ENCODE measurements around the gene RNF114.
"Not testable (repeated sequence)": the region's sequence is repeated elsewhere in the genome, so short reads cannot be mapped to it uniquely, and the experiment has no call there.

Gene RNF114

DNA sequence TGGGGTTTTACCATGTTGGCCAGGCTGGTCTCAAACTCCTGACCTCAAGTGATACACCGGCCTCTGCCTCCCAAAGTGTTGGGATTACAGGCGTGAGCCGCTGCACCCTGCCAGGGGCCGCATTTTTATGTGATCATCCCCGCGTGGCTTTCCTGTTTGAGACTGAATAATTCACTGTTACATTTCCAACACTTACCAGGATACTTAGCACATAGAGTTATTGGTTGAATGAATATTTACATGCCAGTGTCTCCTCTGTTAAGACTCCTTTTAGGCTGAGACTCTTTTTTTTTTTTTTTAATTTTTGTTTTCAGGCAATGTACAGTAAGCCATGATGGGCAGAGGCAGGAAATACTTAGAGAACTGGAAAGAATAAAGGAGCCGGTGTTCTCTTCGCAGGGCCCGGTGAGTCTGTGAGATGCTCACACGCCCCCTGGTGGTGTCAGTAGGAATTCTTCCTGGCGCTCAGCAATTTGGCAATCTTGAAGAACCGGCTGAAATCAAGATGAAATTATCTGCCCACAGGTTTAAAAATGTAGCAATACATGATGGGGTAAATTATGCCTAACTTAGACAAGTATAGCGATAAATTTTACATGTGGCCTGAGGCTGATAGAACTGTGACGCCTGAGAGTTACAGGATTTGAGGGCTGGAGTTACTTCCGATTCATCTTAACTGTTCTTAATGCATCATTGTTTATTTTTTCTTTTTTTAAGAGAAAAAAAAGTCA lies 7.6 kb upstream of the RNF114 start:
- peak; percentile 81 to 85 for DNase-seq

DNA sequence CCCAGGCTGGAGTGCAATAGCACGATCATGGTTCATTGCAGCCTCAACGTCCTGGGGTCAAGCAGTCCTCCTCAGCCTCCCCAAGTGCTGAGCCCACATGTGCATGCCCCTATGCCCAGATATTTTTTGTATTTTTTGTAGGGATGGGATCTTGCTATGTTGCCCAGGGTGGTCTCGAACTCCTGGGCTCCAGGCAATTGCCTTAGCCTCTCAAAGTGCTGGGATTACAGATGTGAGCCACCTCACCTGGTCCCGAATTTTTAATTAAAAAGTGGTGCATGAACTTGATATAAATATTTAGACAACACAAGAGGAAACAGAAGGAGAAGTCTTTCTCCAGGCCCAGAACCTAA lies 7.1 kb upstream of the RNF114 start:
- no peak for DNase-seq

DNA sequence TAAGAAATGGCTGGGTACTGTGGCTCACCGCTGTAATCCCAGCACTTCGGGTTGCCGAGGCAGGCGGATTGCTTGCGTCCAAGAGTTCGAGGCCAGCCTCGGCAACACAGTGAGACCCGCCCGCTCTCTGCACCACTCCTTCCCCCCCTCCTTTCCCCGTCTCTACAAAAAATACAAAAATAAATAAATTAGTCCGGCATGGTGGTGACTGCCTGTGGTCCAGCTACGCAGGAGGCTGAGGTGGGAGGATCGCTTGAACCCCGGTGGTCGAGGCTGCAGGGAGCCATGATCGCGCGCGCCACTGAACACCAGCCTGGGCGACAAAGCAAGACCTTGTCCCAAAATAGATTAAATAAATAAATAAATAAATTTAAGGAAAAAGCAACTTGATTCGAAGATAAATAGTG lies 448 bp upstream of the RNF114 start:
- DNase-seq: no peak

- peak in 1 of 2 donors; percentile 34 for DNase-seq
Measured at GRCh38 chr20:49937027-49937929, 1.1 kb downstream of the RNF114 start.

DNA sequence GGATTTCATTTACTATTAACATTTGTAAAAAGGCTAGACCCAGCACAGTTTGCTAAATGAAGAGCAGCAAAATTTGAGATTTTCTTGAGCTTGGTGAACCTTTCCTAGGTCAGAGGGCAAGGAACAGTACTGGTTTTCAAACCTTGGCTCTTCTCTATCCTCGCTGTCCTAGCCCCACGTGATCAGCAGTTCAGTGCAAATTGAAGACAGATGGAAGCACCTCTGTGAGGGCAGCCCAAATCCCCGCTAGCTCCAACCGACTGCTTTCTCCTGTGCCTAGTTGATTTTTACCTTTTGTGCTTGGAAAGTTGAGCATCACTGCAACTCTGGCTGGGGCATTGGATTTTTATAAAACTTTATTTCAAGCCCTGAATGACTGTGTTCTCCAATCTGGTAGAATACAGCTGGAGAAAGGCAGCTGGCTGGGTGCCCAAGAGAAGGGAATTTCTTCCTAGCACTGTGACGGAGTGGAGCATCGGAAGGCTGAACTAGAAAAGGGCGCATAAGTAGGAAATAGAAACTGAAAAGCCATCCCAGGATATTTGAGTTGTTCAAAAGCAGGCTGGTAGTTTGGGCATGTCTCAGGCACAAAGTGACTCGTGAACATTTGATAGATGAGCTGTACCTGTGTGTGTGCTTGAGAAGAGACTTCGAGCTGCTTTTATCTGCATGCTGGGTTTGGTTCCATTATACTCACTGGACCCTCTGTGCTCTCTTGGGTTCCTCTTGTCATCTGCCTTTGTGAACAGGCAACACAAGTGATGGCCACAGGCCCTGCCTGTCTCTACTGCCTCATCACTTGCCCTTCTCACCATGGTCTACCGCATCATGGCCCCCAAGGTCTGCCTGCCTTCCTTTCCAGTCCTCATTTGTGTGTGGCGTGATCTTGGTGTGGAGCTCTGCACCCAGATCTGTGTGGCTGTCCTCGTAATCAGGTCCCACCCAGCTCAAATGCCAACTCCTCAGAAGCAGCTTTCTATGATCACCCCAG lies 2.3 kb downstream of the RNF114 start:
- no peak for DNase-seq

DNA sequence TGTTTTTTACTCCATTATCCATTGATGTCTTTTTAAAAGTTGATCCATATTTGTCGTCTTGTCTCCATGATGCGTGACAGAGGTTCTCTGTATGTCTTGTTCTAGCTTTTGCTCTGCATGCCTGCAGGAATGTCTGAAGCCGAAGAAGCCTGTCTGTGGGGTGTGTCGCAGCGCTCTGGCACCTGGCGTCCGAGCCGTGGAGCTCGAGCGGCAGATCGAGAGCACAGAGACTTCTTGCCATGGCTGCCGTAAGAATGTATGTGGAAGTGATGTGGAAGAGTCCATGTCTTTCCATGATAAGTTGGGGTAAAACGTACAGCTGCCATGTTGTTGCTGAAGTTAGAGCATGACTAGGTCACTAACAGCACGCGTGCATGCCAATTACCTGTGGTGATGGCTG lies 5.3 kb downstream of the RNF114 start:
- DNase-seq: no peak

GRCh38 chr20:49942303-49942702 lies 6.1 kb downstream of the RNF114 start:
- DNase-seq: no peak

DNA sequence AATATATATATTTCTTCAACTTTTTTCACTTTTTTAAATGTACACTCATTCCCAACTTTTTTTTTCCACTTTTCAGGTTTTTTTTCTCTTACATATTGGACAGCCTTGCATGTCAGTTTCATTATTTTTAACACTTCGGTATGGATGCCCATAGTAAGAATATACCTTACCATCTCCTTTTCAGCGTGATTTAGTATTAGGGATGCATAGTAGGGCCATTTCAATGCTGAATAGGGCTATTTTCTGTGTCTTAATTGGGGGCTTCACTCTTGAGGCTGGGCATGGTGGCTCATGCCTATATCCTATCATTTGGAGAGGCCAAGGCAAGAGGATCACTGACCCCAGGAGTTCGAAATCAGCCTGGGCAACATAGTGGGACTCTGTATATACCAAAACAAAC lies 6.7 kb downstream of the RNF114 start:
- DNase-seq: no peak

- DNase-seq: no peak
Measured at GRCh38 chr20:49945306-49945700, 9.1 kb downstream of the RNF114 start.

GRCh38 chr20:49945701-49946477 lies 9.7 kb downstream of the RNF114 start:
- DNase-seq: no peak

DNA sequence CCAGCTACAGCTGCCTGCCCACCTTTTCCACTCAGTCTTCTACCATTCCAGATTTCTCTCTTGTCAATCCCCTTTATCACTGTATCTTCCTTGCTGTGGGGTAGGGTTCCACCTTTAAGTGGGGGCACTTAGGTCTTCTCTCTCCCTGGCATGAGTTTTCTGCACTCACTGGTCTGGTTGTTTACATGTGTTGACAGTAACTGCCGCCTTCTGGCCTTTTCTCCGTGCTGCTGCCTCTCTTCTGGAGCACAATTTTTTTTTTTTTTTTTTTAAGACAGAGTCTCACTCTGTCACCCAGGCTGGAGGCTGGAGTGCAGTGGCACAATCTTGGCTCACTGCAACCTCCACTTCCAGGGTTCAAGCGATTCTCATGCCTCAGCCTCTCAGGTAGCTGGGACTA lies 12.0 kb downstream of the RNF114 start:
- no peak for DNase-seq

GRCh38 chr20:49948809-49949507 lies 12.8 kb downstream of the RNF114 start:
- DNase-seq: no peak

DNA sequence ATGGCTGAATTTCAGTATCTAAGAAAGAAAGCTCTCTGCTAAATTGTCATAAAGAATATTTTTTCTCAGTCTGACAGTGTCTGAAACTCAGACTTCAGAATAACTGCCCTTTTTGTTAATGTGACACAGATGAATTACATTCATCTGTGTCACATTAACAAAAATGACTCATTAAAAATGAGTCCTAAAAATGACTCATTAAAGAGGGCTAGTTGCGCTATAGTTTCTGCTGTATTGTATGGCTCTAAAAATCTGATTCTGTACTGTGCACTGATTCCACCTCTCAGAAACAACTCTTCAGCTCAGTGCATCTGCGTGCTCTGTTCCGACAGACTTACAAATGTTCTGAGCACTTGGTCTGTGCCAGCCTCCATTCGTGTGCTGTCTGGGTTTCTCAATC lies 15.0 kb downstream of the RNF114 start:
- no peak for DNase-seq

GRCh38 chr20:49955167-49955566 lies 19.0 kb downstream of the RNF114 start:
- DNase-seq: no peak

DNA sequence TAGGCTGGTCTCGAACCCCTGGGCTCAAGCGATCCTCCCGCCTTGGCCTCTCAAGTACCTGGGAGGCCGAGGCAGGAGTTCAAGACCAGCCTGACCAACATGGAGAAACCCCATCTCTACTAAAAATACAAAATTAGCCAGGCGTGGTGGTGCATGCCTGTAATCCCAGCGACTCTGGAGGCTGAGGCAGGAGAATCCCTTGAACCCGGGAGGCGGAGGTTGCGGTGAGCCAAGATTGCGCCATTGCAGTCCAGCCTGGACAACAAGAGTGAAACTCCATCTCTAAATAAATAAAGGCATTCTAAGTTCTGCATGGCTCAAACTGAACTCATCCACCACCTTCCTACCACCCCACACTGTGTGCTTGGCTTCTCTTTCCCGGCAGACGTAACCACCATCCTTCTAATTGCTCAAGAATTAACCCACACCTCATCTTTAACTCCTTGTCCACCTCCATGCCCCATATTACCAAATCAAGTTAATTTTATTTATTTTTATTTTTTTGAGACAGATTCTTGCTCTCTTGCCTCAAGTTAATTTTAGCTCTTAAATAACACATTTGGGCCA lies 19.7 kb downstream of the RNF114 start:
- not testable (repeated sequence) for DNase-seq

GRCh38 chr20:49956689-49957088 lies 20.5 kb downstream of the RNF114 start:
- no peak for DNase-seq

- DNase-seq: not testable (repeated sequence)
Measured at GRCh38 chr20:49957089-49957938, 21.1 kb downstream of the RNF114 start.

GRCh38 chr20:49961413-49961812 lies 25.2 kb downstream of the RNF114 start:
- no peak for DNase-seq

GRCh38 chr20:49964964-49965780 lies 29.0 kb downstream of the RNF114 start:
- peak in 1 of 2 donors; percentile 12 for DNase-seq
